HCT116 (cell line): ENCODE measurements around the gene RBM39. TPM values are rescaled to one million over a fixed set of nuclear protein-coding genes. Genes with fewer than 3 reads are reported as not detected.
"Not testable (repeated sequence)": the region's sequence is repeated elsewhere in the genome, so short reads cannot be mapped to it uniquely, and the experiment has no call there.

Experiments
- ATAC-seq: fragments of 200-7000 bp; cut with Tn5 transposase; 2 replicates; pipeline ENCODE4 v1.9.1; 2020; ENCODE audit warnings: mild to moderate bottlenecking, moderate library complexity
- BruUV-seq: library from RNA; stranded (reverse); fragments of 400-500 nt; replicated peaks from 2 replicates; lab custom pipeline; 2021; lab: Mats Ljungman, UMichigan
- CTCF ChIA-PET: fragments of 300-600 bp; sonication (Branson Sonifier 250); formaldehyde crosslinking; loops from one replicate; lab custom pipeline; 2021; ENCODE audit warnings: antibody characterized with exemption; lab: Charles Lee
- POLR2A ChIA-PET: fragments of 300-600, 350-600 bp; sonication (Branson Sonifier 250); formaldehyde crosslinking; loops from one replicate; lab custom pipeline; 2021; ENCODE audit warnings: antibody characterized with exemption; lab: Charles Lee
- RAD21 ChIA-PET, 2 experiments: fragments of 300-600 bp; sonication (Branson Sonifier 250); formaldehyde crosslinking; loops; one replicate each; lab custom pipeline; 2023; ENCODE audit warnings: low total read pairs in 2 of 2; ENCODE audit not compliant: uncharacterized antibody in 2 of 2, unreplicated experiment in 2 of 2, low non-redundant PET in 1 of 2; lab: Charles Lee
- DNase-seq: peaks from one replicate; pipeline ENCODE4 v3.0.0-alpha.2; 2010; ENCODE audit warnings: low read depth, low spot score
- H2AFZ ChIP-seq: fragments of 200-600 bp; shearing (Covaris generic), sonication (generic); 2 replicates; pipeline ENCODE4 v1.6.1; 2017; ENCODE audit warnings: low read depth, mixed run types, mixed read lengths, antibody characterized with exemption, low read length; ENCODE audit not compliant: poor library complexity, severe bottlenecking
- H3K27ac ChIP-seq: 2 replicates; pipeline ENCODE4 v1.5.1; 2012; ENCODE audit warnings: low read depth, low read length
- H3K27me3 ChIP-seq: fragments of 200-600 bp; sonication (generic); 2 replicates; pipeline ENCODE4 v1.6.1; 2016; ENCODE audit warnings: mixed run types, low read length, mixed read lengths; ENCODE audit not compliant: insufficient read depth
- H3K36me3 ChIP-seq, 2 experiments: fragments of 200-500 bp in 1 of 2; fragments of 200-600 bp in 1 of 2; sonication (Bioruptor generic) in 1 of 2; sonication (generic) in 1 of 2; 2 replicates each; pipeline versions ENCODE4 v1.5.1 to v1.6.1; 2014 to 2016; ENCODE audit warnings: low read length in 2 of 2, inconsistent platforms in 1 of 2, mixed read lengths in 1 of 2, mixed run types in 1 of 2; ENCODE audit not compliant: insufficient read depth in 2 of 2, control insufficient read depth in 1 of 2
- H3K4me1 ChIP-seq, 2 experiments: fragments of 200-600 bp in 1 of 2; sonication (generic) in 1 of 2; 2 replicates each; pipeline versions ENCODE4 v1.5.1 to v1.6.1; 2012 to 2017; ENCODE audit warnings: low read length in 2 of 2, inconsistent platforms in 1 of 2, mild to moderate bottlenecking in 1 of 2, mixed read lengths in 1 of 2, mixed run types in 1 of 2, moderate library complexity in 1 of 2; ENCODE audit not compliant: insufficient read depth in 2 of 2, control insufficient read depth in 1 of 2
- H3K4me2 ChIP-seq: fragments of 200-600 bp; sonication (generic); 2 replicates; pipeline ENCODE4 v1.6.1; 2017; ENCODE audit warnings: mixed run types, low read length, mixed read lengths
- H3K4me3 ChIP-seq, 2 experiments: fragments of 200-600 bp in 1 of 2; sonication (generic) in 1 of 2; replicated peaks in 1 of 2; 2 replicates each; pipeline ENCODE4 v1.5.1; 2011 to 2016; ENCODE audit warnings: low read length in 2 of 2, control low read depth in 1 of 2, low read depth in 1 of 2, mild to moderate bottlenecking in 1 of 2, mixed read lengths in 1 of 2, mixed run types in 1 of 2
- H3K79me2 ChIP-seq: fragments of 200-600 bp; sonication (generic); 2 replicates; pipeline ENCODE4 v1.6.1; 2017; ENCODE audit warnings: mild to moderate bottlenecking, mixed run types, low read length, moderate library complexity, mixed read lengths; ENCODE audit not compliant: insufficient read depth
- H3K9ac ChIP-seq: fragments of 200-600 bp; sonication (generic); 2 replicates; pipeline ENCODE4 v1.6.1; 2016; ENCODE audit warnings: low read length, mixed read lengths
- H3K9me2 ChIP-seq: fragments of 200-600 bp; sonication (generic), shearing (Covaris generic); 2 replicates; pipeline ENCODE4 v1.6.1; 2017; ENCODE audit warnings: mixed run types, mild to moderate bottlenecking, moderate library complexity; ENCODE audit not compliant: insufficient read depth
- H3K9me3 ChIP-seq, 2 experiments: fragments of 200-500 bp in 1 of 2; fragments of 200-600 bp in 1 of 2; sonication (Bioruptor generic) in 1 of 2; sonication (generic) in 1 of 2; 2 replicates each; pipeline ENCODE4 v1.6.1; 2014 to 2017; ENCODE audit warnings: low read length in 2 of 2, mixed read lengths in 2 of 2, inconsistent platforms in 1 of 2, low read depth in 1 of 2, mild to moderate bottlenecking in 1 of 2, mixed run types in 1 of 2, moderate library complexity in 1 of 2; ENCODE audit not compliant: control insufficient read depth in 1 of 2, insufficient read depth in 1 of 2
- H4K20me1 ChIP-seq: fragments of 200-600 bp; sonication (generic), shearing (Covaris generic); 2 replicates; pipeline ENCODE4 v1.6.1; 2017; ENCODE audit warnings: mixed run types, mild to moderate bottlenecking, moderate library complexity; ENCODE audit not compliant: insufficient read depth
- RAD21 ChIP-seq: IDR thresholded peaks from 2 replicates; pipeline ENCODE4 v1.6.1; 2012; ENCODE audit warnings: low read depth, mild to moderate bottlenecking
- intact Hi-C: fragments of 100-400 bp; cut with micrococcal nuclease; formaldehyde crosslinking; loops from 2 replicates; pipeline ENCODE4 v1.10.0; 2022
- total RNA-seq: library from RNA; stranded (reverse); gene quantifications from one replicate; pipeline ENCODE4 v1.2.1, GENCODE V29; 2021; ENCODE audit not compliant: unreplicated experiment
- TF ChIP-seq, protein P1 (sequence below): IDR thresholded peaks from 2 replicates; pipeline ENCODE4 v1.6.1; 2012
- TF ChIP-seq, protein P2 (sequence below), 3 experiments: fragments of 200-600 bp in 1 of 3; sonication (generic) in 1 of 3; IDR thresholded peaks in 2 of 3; conservative IDR thresholded peaks in 1 of 3; 2 replicates each; pipeline ENCODE4 v1.5.1; 2012 to 2017; ENCODE audit warnings: low read depth in 2 of 3, low read length in 2 of 3, antibody characterized with exemption in 1 of 3, borderline replicate concordance in 1 of 3, control low read depth in 1 of 3, mild to moderate bottlenecking in 1 of 3, mixed read lengths in 1 of 3, mixed run types in 1 of 3, moderate library complexity in 1 of 3; ENCODE audit not compliant: insufficient read depth in 1 of 3
- TF ChIP-seq, protein P3 (sequence below): IDR thresholded peaks from 2 replicates; pipeline ENCODE4 v1.6.1; 2012
- TF ChIP-seq, protein P4 (sequence below): IDR thresholded peaks from 2 replicates; pipeline ENCODE4 v1.6.1; 2011; ENCODE audit warnings: mild to moderate bottlenecking, low read length, moderate library complexity; ENCODE audit not compliant: insufficient replicate concordance; ENCODE audit errors: extremely low read depth

RBM39 gene
- total RNA-seq, 1 experiment from 2014 or later, result 234 TPM

DNA sequence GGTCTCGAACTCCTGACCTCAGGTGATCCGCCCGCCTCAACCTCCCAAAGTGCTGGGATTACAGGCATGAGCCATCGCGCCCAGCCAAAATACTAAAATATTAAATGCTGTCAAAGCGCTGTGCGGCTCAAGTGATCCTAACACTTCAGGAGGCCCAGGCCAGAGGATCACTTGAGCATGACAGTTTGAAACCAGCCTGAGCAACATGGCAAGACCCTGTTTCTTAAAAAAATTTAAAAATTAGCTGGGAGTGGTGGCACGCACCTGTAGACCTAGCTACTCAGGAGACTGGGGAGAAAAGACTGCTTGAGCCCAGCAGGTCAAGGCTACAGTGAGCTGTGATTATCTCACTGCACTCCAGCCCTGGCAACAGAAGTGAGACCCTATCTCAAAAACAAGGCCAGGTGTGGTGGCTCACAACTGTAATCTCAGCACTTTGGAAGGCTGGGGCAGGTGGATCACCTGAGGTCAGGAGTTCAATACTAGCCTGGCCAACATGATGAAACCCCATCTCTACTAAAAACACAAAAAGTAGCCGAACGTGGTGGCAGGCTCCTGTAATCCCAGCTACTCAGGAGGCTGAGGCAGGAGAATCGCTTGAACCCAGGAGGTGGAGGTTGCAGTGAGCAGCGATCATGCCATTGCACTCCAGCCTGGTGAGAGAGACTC is 18.3 kb downstream of the RBM39 start:
- intact Hi-C loops, H3K9me2 ChIP-seq, H3K27me3 ChIP-seq, H2AFZ ChIP-seq, BruUV-seq, POLR2A ChIA-PET, DNase-seq, H3K9me3 ChIP-seq, RAD21 ChIA-PET, CTCF ChIA-PET, H3K4me2 ChIP-seq, H3K4me1 ChIP-seq, H3K4me3 ChIP-seq, ATAC-seq, H3K9ac ChIP-seq, H3K27ac ChIP-seq: not testable (repeated sequence)
- Histone ChIP-seq H4K20me1 (peaks cover 26% of the 10 kb centered on the region; the same call in 1 of the 2 replicates), H3K79me2 (peaks cover 100% of the 10 kb centered on the region), H3K36me3 (peaks cover 85 to 87% of the 10 kb centered on the region in 2 experiments)

DNA sequence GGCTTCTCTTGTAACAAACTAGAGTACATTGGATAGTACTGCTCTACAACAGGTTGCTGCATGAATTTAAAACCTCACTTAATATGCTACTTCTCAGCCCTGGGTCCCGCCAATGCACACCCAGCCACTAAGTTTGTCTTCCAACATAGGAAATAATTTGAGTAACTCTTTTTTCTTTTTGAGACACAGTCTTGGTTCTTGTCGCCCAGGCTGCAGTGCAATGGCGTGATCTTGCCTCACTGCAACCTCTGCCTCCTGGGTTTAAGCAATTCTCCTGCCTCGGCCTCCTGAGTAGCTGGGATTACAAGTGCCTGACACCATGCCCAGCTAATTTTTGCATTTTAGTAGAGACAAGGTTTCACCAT is 18.8 kb downstream of the RBM39 start:
- intact Hi-C loops, BruUV-seq: not testable (repeated sequence)

DNA sequence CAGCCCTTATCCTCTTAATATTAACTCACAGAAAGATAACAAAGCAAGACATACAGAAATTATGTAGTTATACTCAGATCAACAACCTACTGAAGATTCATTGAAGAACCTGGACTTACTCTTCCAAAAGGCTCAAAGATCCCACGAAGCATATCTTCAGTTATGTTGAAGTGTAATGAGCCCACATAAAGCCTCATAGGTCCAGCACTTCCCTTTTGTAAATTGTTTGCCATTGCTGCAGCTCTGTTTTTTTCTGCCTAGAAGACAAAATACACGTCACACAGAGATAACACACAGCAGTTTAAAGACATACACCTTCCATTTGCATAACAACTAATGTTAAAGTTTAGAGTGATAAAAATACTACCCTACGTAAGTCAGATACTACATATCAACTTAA is 20.4 kb downstream of the RBM39 start:
- BruUV-seq, result TSS peak; percentile 7
- peaks cover 82 to 87% of the 10 kb centered on the region in 2 experiments for H3K36me3 ChIP-seq

More for the DNA sequence above, 18.8 kb downstream of the RBM39 start:
- H4K20me1 ChIP-seq, result peaks cover 26% of the 10 kb centered on the region; the same call in 1 of the 2 replicates
- H2AFZ ChIP-seq, H3K4me2 ChIP-seq, RAD21 ChIA-PET, H3K4me1 ChIP-seq, DNase-seq, H3K9me3 ChIP-seq, H3K27me3 ChIP-seq, H3K9ac ChIP-seq, H3K27ac ChIP-seq, CTCF ChIA-PET, H3K4me3 ChIP-seq, H3K9me2 ChIP-seq, ATAC-seq: not testable (repeated sequence)
- peaks cover 81 to 86% of the 10 kb centered on the region in 2 experiments for H3K36me3 ChIP-seq
- H3K79me2 ChIP-seq, result peaks cover 100% of the 10 kb centered on the region
- POLR2A ChIA-PET, result interaction anchor here (0.9 kb wide), 1 partner anchor 175 kb away, joined by 3 read pairs; no protein-coding TSS in a partner anchor

More for the DNA sequence above, 20.4 kb downstream of the RBM39 start:
- ChIA-PET CTCF (no interaction called here), RAD21 (no interaction called here), POLR2A (no interaction called here)
- TF ChIP-seq, protein P1, sequence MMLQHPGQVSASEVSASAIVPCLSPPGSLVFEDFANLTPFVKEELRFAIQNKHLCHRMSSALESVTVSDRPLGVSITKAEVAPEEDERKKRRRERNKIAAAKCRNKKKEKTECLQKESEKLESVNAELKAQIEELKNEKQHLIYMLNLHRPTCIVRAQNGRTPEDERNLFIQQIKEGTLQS, result no peak
- TF ChIP-seq, protein P2, sequence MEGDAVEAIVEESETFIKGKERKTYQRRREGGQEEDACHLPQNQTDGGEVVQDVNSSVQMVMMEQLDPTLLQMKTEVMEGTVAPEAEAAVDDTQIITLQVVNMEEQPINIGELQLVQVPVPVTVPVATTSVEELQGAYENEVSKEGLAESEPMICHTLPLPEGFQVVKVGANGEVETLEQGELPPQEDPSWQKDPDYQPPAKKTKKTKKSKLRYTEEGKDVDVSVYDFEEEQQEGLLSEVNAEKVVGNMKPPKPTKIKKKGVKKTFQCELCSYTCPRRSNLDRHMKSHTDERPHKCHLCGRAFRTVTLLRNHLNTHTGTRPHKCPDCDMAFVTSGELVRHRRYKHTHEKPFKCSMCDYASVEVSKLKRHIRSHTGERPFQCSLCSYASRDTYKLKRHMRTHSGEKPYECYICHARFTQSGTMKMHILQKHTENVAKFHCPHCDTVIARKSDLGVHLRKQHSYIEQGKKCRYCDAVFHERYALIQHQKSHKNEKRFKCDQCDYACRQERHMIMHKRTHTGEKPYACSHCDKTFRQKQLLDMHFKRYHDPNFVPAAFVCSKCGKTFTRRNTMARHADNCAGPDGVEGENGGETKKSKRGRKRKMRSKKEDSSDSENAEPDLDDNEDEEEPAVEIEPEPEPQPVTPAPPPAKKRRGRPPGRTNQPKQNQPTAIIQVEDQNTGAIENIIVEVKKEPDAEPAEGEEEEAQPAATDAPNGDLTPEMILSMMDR (IDR thresholded peaks at IDR 0.05 in 2 of 3, conservative IDR thresholded peaks at IDR 0.05 in 1 of 3; ENCODE audit: borderline replicate concordance in 1 of 3, insufficient read depth in 1 of 3, low read depth in 2 of 3, low read length in 2 of 3), result no peak
- TF ChIP-seq, protein P3, sequence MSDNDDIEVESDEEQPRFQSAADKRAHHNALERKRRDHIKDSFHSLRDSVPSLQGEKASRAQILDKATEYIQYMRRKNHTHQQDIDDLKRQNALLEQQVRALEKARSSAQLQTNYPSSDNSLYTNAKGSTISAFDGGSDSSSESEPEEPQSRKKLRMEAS, result no peak
- TF ChIP-seq, protein P4, sequence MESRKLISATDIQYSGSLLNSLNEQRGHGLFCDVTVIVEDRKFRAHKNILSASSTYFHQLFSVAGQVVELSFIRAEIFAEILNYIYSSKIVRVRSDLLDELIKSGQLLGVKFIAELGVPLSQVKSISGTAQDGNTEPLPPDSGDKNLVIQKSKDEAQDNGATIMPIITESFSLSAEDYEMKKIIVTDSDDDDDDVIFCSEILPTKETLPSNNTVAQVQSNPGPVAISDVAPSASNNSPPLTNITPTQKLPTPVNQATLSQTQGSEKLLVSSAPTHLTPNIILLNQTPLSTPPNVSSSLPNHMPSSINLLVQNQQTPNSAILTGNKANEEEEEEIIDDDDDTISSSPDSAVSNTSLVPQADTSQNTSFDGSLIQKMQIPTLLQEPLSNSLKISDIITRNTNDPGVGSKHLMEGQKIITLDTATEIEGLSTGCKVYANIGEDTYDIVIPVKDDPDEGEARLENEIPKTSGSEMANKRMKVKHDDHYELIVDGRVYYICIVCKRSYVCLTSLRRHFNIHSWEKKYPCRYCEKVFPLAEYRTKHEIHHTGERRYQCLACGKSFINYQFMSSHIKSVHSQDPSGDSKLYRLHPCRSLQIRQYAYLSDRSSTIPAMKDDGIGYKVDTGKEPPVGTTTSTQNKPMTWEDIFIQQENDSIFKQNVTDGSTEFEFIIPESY, result no peak
- no peak for TF ChIP-seq RAD21
- intact Hi-C loops, result no loop called here
- no peak overlapping the region for H2AFZ ChIP-seq
- H4K20me1 ChIP-seq, result peaks cover 39% of the 10 kb centered on the region
- DNase-seq (no peak), ATAC-seq (no peak)
- no peaks in the 10 kb centered on the region for H3K27me3 ChIP-seq
- no peaks in the 10 kb centered on the region for H3K9me2 ChIP-seq
- no peak overlapping the region for H3K27ac ChIP-seq
- no peaks in the 10 kb centered on the region for H3K4me1 ChIP-seq
- no peak overlapping the region for H3K9ac ChIP-seq
- H3K79me2 ChIP-seq, result peaks cover 100% of the 10 kb centered on the region
- no peaks in the 10 kb centered on the region for H3K9me3 ChIP-seq
- H3K4me2 ChIP-seq, result no peak overlapping the region
- H3K4me3 ChIP-seq, result no peak overlapping the region
